ENCODE results near the gene FBXL12. TPM values are rescaled to one million over a fixed set of nuclear protein-coding genes. Genes with fewer than 3 reads are reported as not detected.
A peak's percentile ranks its signal among the peaks of the same experiment; 100 is the strongest.
"Not testable (repeated sequence)": the region's sequence is repeated elsewhere in the genome, so short reads cannot be mapped to it uniquely, and the experiment has no call there.

The FBXL12 gene
- polyA plus RNA-seq, 3 donors = 10.2 to 25.7 (median 19.3) TPM

- 83 to 100% (median 96%) methylated on average over 3 of the region's 3 CpGs for WGBS, 3 donors
These were observed 12.1 kb downstream of the FBXL12 start for GRCh38 chr19:9806803-9807202.

DNA sequence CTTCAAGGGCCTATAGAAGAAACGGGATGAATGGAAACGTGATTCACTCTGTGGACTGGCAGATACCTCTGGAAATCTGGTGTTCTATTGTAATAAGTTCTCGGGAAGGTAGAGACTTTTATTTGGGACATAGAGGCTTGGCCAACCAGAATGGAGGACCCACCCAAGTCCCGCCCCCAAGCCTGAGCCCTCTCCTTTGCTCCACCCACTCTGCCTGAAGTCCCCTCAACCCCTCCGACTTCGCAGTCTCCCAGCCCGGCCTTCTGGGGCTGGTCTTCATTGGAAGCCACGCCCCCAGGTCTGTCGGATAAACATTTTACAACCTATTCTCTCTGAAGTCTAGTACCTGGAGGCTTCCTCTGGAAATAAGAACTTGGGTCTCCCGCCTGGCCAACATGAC is 16.9 kb downstream of the FBXL12 start:
- H3K27ac ChIP-seq (ENCODE audit: low read depth, low read length) = no peak overlapping the region
- 93 to 94% (median 94%) methylated on average over 10 of the region's 10 CpGs for WGBS, 3 donors

More at GRCh38 chr19:9806803-9807202, 12.1 kb downstream of the FBXL12 start:
- H3K27ac ChIP-seq (ENCODE audit: low read depth, low read length) = no peak overlapping the region

DNA sequence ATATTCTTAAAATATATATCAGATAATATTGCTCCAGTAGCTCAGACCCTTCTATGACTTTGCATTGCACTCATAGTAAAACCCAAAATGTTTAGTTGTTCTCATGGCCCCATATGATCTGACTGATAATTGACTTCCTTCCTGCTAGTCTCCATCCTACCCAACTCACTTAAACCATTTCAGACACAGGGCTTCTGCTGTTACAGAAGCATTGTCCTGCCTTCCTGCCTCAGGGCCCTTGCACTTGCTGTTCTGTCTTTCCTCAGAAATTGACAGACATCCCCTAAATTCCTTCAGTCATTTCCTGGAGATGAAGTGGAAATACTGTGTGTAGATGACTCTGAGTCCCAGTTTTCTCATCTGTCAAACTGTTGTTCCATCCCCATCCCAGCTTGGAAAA is 19.7 kb downstream of the FBXL12 start:
- no peak overlapping the region for H3K27ac ChIP-seq (ENCODE audit: low read depth, low read length)

GRCh38 chr19:9797871-9798270 is 21.0 kb downstream of the FBXL12 start:
- no peak overlapping the region for H3K27ac ChIP-seq (ENCODE audit: low read depth, low read length)
- 79 to 84% (median 83%) methylated on average over 5 of the region's 5 CpGs for WGBS, 3 donors

DNA sequence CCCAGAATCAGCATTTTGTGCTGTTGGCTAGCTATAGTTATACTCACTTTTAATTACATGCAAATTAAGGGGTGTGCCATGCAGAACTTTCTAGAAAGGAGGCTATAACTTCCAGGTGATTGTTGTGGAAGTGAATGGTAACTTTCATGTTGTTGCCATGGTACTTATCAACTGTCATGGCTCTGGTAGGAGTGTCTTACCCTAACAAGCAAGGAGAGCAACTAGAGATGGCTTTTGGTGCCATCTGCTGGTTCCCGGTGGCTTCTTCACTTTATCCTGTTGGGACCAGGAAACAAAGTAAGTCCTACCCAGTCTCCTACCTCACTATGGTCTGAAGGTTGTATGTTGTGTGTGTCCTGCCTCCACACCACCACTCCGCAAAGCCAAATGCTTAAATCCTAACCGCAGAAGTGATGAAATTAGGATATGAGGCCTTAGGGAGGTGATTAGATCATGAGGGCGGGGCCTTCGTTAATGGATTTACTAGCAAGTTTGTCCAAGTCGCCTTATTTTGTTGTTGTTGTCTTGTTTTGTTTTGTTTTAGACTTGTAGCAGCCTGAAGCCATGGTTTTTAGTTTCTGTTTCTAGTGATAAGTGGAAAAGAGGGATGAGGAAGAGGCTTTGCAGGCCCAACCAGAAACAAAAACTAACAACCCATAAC is 22.6 kb downstream of the FBXL12 start:
- no peak overlapping the region for H3K27ac ChIP-seq (ENCODE audit: low read depth, low read length)
- 30 to 48% (median 39%) methylated on average over 6 of the region's 6 CpGs for WGBS, 3 donors

DNA sequence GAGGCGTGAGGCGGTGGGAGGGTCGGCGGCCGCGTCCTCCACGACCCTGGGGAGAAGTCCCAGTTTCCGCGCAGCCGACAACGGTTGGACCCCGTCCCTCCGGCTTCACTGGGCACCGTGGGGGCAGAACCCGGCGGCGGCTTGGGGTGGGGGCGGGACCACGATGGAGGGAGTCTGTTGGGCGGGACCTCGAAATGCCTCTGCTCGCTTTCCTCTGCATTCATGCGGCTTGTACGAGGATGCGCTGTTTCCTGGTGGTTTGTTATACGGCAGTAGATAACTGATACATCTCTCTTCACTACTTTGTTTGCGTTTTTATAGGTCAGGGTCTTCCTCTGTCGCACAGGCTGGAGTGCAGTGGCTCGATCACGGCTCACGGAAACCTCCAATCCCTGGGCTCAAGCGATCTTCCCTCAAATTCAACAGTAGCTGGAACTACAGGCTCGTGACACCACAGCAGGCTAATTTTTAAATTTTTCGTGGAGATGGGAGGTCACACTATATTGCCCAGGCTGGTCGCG is 25.7 kb downstream of the FBXL12 start:
- WGBS, 3 donors = 16 to 20% (median 20%) methylated on average over 24 to 36 of the region's 36 CpGs
- peak overlapping the region; percentile 34 for H3K27ac ChIP-seq (ENCODE audit: low read depth, low read length)

GRCh38 chr19:9792206-9793070 is 26.4 kb downstream of the FBXL12 start:
- H3K27ac ChIP-seq (ENCODE audit: low read depth, low read length) = peak overlapping the region; percentile 34
- WGBS, 3 donors = 2 to 3% (median 2%) methylated on average over 62 to 70 of the region's 70 CpGs

DNA sequence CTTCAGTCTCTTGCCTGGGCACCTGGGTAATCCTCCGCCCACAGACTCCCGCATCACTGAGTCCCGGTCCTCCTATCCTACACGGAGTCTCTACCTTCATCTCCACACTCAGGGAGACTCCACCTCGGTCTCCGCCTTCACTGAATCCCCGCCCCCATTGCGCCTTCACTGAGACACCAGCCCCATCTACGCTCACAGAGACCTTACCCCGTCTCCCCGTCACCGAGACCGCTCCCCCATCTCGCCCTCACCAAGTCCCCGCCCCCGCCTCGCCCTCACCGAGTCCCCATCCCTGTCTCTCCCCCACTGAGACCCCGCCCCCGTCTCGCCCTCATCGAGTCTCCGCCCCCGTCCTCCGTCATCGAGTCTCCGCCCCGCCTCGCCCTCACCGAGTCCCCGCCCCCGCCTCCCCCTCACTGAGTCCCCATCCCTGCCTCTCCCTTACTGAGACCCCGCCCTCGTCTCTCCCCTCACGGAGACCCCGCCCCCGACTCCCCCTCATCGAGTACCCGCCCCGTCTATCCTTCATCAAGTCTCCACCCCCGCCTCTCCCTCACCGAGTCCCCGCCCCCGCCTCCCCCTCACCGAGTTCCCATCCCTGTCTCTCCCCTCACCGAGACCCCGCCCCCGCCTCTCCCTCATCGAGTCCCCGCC is 27.2 kb downstream of the FBXL12 start:
- no peak overlapping the region for H3K27ac ChIP-seq (ENCODE audit: low read depth, low read length)
- WGBS, 3 donors = 1 to 2% (median 2%) methylated on average over 35 to 50 of the region's 50 CpGs

GRCh38 chr19:9791073-9791367 is 27.9 kb downstream of the FBXL12 start:
- not testable (repeated sequence) for H3K27ac ChIP-seq (ENCODE audit: low read depth, low read length)
- 74 to 79% (median 74%) methylated on average over 6 of the region's 6 CpGs for WGBS, 3 donors

DNA sequence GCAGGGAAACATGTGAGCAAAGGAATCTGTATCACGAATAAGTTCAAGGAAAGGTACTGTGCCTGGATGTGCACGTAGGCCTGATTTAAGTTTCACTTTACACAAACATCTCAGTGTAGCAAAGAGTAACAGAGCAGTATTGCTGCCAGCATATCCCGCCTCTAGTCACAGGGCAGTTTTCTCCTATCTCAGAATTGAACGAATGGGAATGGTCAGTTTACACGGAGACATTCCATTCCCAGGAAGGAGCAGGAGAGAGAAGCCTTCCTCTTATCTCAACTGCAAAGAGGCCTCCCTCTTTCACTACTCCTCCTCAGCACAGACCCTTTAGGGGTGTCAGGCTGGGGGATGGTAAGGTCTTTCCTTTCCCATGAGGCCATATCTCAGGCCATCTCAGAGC is 29.3 kb downstream of the FBXL12 start:
- H3K27ac ChIP-seq (ENCODE audit: low read depth, low read length) = not testable (repeated sequence)
- WGBS, 3 donors = 42 to 46% (median 43%) methylated on average over 5 of the region's 5 CpGs

GRCh38 chr19:9789066-9789465 is 29.8 kb downstream of the FBXL12 start:
- no peak overlapping the region for H3K27ac ChIP-seq (ENCODE audit: low read depth, low read length)

DNA sequence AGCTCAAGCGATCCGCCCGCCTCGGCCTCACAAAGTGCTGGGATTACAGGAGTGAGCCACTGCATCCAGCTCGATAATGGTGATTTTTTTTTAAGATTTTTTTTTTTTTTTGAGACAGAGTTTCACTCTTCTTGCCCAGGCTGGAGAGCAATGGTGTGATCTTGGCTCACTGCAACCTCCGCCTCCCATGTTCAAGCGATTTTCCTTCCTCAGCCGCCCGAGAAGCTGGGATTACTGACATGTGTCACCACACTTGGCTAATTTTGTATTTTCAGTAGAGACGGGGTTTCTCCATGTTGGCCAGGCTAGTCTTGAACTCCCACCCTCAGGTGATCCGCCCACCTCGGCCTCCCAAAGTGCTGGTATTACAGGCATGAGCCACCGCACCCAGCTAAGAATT is 30.3 kb downstream of the FBXL12 start:
- 88 to 94% (median 91%) methylated on average over 13 of the region's 13 CpGs for WGBS, 3 donors
- H3K27ac ChIP-seq (ENCODE audit: low read depth, low read length) = not testable (repeated sequence)

More at GRCh38 chr19:9789066-9789465, 29.8 kb downstream of the FBXL12 start:
- WGBS, 3 donors = 67 to 77% (median 75%) methylated on average over 11 of the region's 11 CpGs

GRCh38 chr19:9786819-9787218 is 32.1 kb downstream of the FBXL12 start:
- WGBS, 3 donors = 94 to 96% (median 94%) methylated on average over 8 of the region's 8 CpGs
- H3K27ac ChIP-seq (ENCODE audit: low read depth, low read length) = no peak overlapping the region

DNA sequence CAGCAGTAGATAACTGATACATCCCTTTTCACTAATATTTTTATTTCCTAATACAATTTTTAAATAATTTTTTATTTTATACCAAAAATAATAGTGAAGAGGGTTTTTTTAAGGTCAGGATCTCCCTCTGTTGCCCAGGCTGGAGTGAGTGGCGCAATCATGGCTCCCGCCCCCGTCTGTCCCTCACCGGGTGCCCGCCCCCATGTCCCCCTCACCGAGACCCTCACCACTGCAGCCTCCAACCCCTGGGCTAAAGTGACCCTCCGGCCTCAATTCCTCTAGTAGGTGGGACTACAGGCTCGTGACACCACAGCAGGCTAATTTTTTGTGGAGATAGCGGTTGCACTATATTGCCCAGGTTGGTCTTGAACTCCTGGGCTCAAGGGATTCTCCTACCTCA is 32.5 kb downstream of the FBXL12 start:
- WGBS, 3 donors = 44 to 50% (median 46%) methylated on average over 9 of the region's 9 CpGs

DNA sequence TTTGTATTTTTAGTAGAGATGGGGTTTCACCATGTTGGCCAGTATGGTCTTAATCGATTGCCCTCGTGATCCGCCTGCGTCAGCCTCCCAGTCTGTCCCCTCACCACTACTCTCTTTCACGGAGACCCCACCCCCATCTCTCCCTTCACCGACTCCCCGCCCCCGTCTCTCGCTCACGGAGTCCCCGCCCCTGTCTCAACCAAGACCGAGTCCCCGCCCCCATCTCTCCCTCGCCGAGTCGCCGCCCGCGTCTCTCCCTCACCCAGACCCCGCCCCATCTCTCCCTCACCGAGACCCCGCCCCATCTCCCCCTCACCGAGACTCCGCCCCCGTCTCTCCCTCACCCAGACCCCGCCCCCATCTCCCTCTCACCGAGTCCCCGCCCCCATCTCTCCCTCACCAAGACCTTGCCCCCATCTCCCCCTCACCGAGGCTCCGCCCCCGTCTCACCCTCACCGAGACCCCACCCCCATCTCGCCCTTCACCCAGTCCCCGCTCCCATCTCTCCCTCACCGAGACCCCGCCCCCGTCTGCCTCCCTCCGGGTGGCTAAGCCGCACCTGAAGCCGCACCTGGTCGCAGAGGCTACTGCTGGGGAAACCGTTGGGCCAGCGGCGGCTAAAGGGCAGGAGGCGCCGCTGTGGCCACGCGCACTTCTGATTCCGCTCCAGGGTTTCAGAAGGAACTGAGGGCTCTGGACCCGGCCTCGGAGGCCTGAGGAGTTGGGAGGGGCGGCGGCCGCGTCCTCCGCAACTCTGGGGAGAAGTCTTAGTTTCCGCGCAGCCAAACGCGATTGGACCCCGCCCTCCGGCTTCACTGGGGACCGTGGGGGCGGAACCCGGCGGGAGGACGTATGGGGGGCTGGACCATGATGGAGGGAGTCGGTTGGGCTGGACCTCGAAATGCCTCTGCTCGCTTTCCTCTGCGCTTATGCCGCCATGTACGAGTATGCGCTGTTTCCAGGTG is 33.2 kb downstream of the FBXL12 start:
- 1 to 2% (median 2%) methylated on average over 72 to 74 of the region's 74 CpGs for WGBS, 3 donors
- H3K27ac ChIP-seq (ENCODE audit: low read depth, low read length) = peak overlapping the region; percentile 88

More for the DNA sequence above, 32.5 kb downstream of the FBXL12 start:
- peak overlapping the region; percentile 88 for H3K27ac ChIP-seq (ENCODE audit: low read depth, low read length)

- 74 to 88% (median 86%) methylated on average over 6 of the region's 6 CpGs for WGBS, 3 donors
- H3K27ac ChIP-seq (ENCODE audit: low read depth, low read length) = not testable (repeated sequence)
These were observed 34.7 kb downstream of the FBXL12 start for GRCh38 chr19:9784163-9784496.

DNA sequence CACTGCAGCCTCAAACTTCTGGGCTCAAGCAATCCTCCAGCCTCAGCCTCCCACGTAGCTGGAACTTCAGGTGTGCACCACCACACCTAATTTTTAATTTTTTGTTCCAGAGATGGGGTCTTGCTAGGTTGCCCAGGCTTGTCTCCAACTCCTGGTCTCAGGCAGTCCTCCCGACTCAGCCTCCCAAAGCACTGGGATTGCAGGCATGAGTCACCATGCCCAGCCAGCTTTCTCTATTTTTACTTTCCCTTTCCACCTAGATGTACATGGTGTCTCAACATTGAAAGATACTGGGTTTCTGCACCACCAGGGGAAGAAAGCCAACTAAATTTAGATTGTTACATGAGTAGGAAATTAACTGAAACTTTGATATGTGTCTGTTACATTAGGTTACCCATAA is 36.5 kb downstream of the FBXL12 start:
- H3K27ac ChIP-seq (ENCODE audit: low read depth, low read length) = no peak overlapping the region
- 91 to 93% (median 92%) methylated on average over 2 of the region's 2 CpGs for WGBS, 3 donors
